HepG2 (cell line): Measurements from ENCODE around the gene TMEM253. TPM values are rescaled to one million over a fixed set of nuclear protein-coding genes. Genes with fewer than 3 reads are reported as not detected.

Experiments
- ATAC-seq: fragments of 200-7000 bp; cut with Tn5 transposase; 3 replicates; pipeline ENCODE4 v1.9.1; 2020; ENCODE audit warnings: mild to moderate bottlenecking, moderate library complexity
- BruUV-seq: library from RNA; stranded (reverse); fragments of 400-500 nt; replicated peaks from 2 replicates; lab custom pipeline; 2021; lab: Mats Ljungman, UMichigan
- CTCF ChIA-PET: fragments of 300-600 bp; formaldehyde crosslinking; extraction: SDS; loops from one replicate; lab custom pipeline; 2021; ENCODE audit warnings: low total read pairs, inconsistent platforms, low intra/inter-chr PET ratio; lab: Yijun Ruan, JAX
- POLR2A ChIA-PET: fragments of 350-600 bp; sonication (Branson Sonifier 250); formaldehyde crosslinking; loops from one replicate; lab custom pipeline; 2020; ENCODE audit warnings: antibody characterized with exemption, inconsistent platforms; lab: Yijun Ruan, JAX
- DNase-seq: peaks from one replicate; pipeline ENCODE4 v3.0.0-alpha.2; 2015; ENCODE audit warnings: low spot score
- FAIRE-seq: peaks from 3 replicates; lab custom pipeline; 2011; peaks lifted over from hg19 to GRCh38; lab: Jason Lieb, UNC
- H2AFZ ChIP-seq: one replicate; pipeline ENCODE4 v1.6.1; 2011; ENCODE audit warnings: low read length, inconsistent platforms
- H3K27ac ChIP-seq: fragments of 300-600 bp; 3 replicates; pipeline ENCODE4 v1.8.0; 2011; ENCODE audit warnings: mixed run types, mild to moderate bottlenecking, mixed read lengths, low read length, inconsistent platforms; ENCODE audit not compliant: insufficient read depth; ENCODE audit errors: extremely low read length
- H3K27me3 ChIP-seq, 2 experiments: fragments of 200-600 bp in 1 of 2; 2 replicates in 1 of 2; 3 replicates in 1 of 2; pipeline versions ENCODE4 v1.6.0 to v1.8.0; 2011; ENCODE audit warnings: low read length in 2 of 2, mild to moderate bottlenecking in 2 of 2, moderate library complexity in 2 of 2, inconsistent platforms in 1 of 2; ENCODE audit not compliant: insufficient read depth in 2 of 2, control insufficient read depth in 1 of 2
- H3K36me3 ChIP-seq, 2 experiments: fragments of 200-600 bp in 1 of 2; replicated peaks in 1 of 2; 2 replicates in 1 of 2; 3 replicates in 1 of 2; pipeline versions ENCODE4 v1.5.1 to v1.8.0; 2011; ENCODE audit warnings: low read length in 2 of 2, inconsistent platforms in 1 of 2; ENCODE audit not compliant: insufficient read depth in 2 of 2, control insufficient read depth in 1 of 2
- H3K4me1 ChIP-seq: 2 replicates; pipeline ENCODE4 v1.5.1; 2012; ENCODE audit warnings: low read length, inconsistent platforms; ENCODE audit not compliant: insufficient read depth
- H3K4me2 ChIP-seq: 2 replicates; pipeline ENCODE4 v1.6.0; 2011; ENCODE audit warnings: low read depth, low read length, inconsistent platforms
- H3K4me3 ChIP-seq, 3 experiments: fragments of 200-600 bp in 1 of 3; sonication (generic), shearing (Covaris generic) in 1 of 3; replicated peaks in 1 of 3; 2 replicates each; pipeline ENCODE4 v1.5.1; 2011 to 2016; ENCODE audit warnings: low read length in 3 of 3, inconsistent platforms in 2 of 3, low read depth in 2 of 3, mild to moderate bottlenecking in 2 of 3, control low read depth in 1 of 3, mixed read lengths in 1 of 3; ENCODE audit not compliant: insufficient read depth in 1 of 3
- H3K79me2 ChIP-seq: one replicate; pipeline ENCODE4 v1.6.1; 2011; ENCODE audit warnings: low read length, inconsistent platforms; ENCODE audit not compliant: insufficient read depth
- H3K9ac ChIP-seq: 2 replicates; pipeline ENCODE4 v1.6.0; 2011; ENCODE audit warnings: mild to moderate bottlenecking, low read depth, low read length, inconsistent platforms; ENCODE audit not compliant: insufficient read depth
- H3K9me3 ChIP-seq: 2 replicates; pipeline ENCODE4 v1.5.1; 2012; ENCODE audit warnings: mild to moderate bottlenecking, low read length
- H4K20me1 ChIP-seq: 2 replicates; pipeline ENCODE4 v1.6.0; 2011; ENCODE audit warnings: inconsistent platforms, mild to moderate bottlenecking, low read length, moderate library complexity; ENCODE audit not compliant: insufficient read depth
- EHMT2 ChIP-seq: fragments of 200-600 bp; sonication (generic); IDR thresholded peaks from 2 replicates; pipeline ENCODE4 v1.7.0; 2017; ENCODE audit warnings: antibody characterized with exemption, low read depth, low read length, borderline replicate concordance
- FOXK1 ChIP-seq: sonication (generic); formaldehyde crosslinking; IDR thresholded peaks from 2 replicates; pipeline ENCODE4 v1.4.0; 2020; ENCODE audit warnings: low read depth, missing genetic modification reagents, borderline replicate concordance
- GATAD2A ChIP-seq: IDR thresholded peaks from 2 replicates; pipeline ENCODE4 v1.6.1; 2016
- KLF15 ChIP-seq: sonication (generic); formaldehyde crosslinking; IDR thresholded peaks from 2 replicates; pipeline ENCODE4 v1.8.1; 2023; ENCODE audit warnings: borderline replicate concordance, mild to moderate bottlenecking, inconsistent platforms, missing genetic modification reagents, mixed read lengths
- MIXL1 ChIP-seq: IDR thresholded peaks from 2 replicates; pipeline ENCODE4 v1.6.1; 2016
- NFIB ChIP-seq: sonication (generic); formaldehyde crosslinking; IDR thresholded peaks from 2 replicates; pipeline ENCODE4 v1.9.0; 2021; ENCODE audit warnings: missing genetic modification reagents, mild to moderate bottlenecking, borderline replicate concordance
- NKX3-1 ChIP-seq: sonication (generic); formaldehyde crosslinking; IDR thresholded peaks from 2 replicates; pipeline ENCODE4 v1.5.0; 2020; ENCODE audit warnings: missing genetic modification reagents
- POLR2AphosphoS2 ChIP-seq: IDR thresholded peaks from 2 replicates; pipeline ENCODE4 v1.6.1; 2011; ENCODE audit warnings: low read depth, low read length, improper control_type of control experiment
- RFX1 ChIP-seq: fragments of 450-650 bp; IDR thresholded peaks from 2 replicates; pipeline ENCODE4 v1.6.1; 2017
- SIN3A ChIP-seq: IDR thresholded peaks from 2 replicates; pipeline ENCODE4 v1.6.1; 2011; ENCODE audit warnings: low read depth, mild to moderate bottlenecking, control low read depth, low read length, borderline replicate concordance
- STAG1 ChIP-seq: sonication (generic); formaldehyde crosslinking; IDR thresholded peaks from 2 replicates; pipeline ENCODE4 v1.4.0; 2020; ENCODE audit warnings: missing genetic modification reagents
- TARDBP ChIP-seq: sonication (generic); formaldehyde crosslinking; IDR thresholded peaks from 2 replicates; pipeline ENCODE4 v1.8.0; 2022; ENCODE audit warnings: mild to moderate bottlenecking, missing genetic modification reagents
- TGIF2 ChIP-seq: IDR thresholded peaks from 2 replicates; pipeline ENCODE4 v1.6.1; 2016; ENCODE audit warnings: control low read depth, missing compliant biosample characterization
- TRIM22 ChIP-seq: fragments of 450-650 bp; IDR thresholded peaks from 2 replicates; pipeline ENCODE4 v1.6.1; 2017
- ZBTB20 ChIP-seq: sonication (generic); formaldehyde crosslinking; IDR thresholded peaks from 2 replicates; pipeline ENCODE4 v1.8.1; 2023; ENCODE audit warnings: missing genetic modification reagents, low read depth, mild to moderate bottlenecking, borderline replicate concordance
- ZNF136 ChIP-seq: sonication (generic); formaldehyde crosslinking; IDR thresholded peaks from 2 replicates; pipeline ENCODE4 v1.8.1; 2022; ENCODE audit warnings: low read depth, mild to moderate bottlenecking, moderate library complexity, missing genetic modification reagents
- ZNF292 ChIP-seq: sonication (generic); formaldehyde crosslinking; IDR thresholded peaks from 2 replicates; pipeline ENCODE4 v1.8.1; 2022; ENCODE audit warnings: mild to moderate bottlenecking, low read depth, missing genetic modification reagents, borderline replicate concordance
- ZNF382 ChIP-seq: sonication (generic); formaldehyde crosslinking; IDR thresholded peaks from 2 replicates; pipeline ENCODE4 v1.5.0; 2020; ENCODE audit warnings: missing genetic modification reagents, mild to moderate bottlenecking, borderline replicate concordance
- ZNF678 ChIP-seq: sonication (generic); formaldehyde crosslinking; IDR thresholded peaks from 2 replicates; pipeline ENCODE4 v1.4.0; 2020; ENCODE audit warnings: mild to moderate bottlenecking, missing genetic modification reagents
- WGBS: methylation state at CpG from one replicate; pipeline ENCODE4 v1.1.6; 2017; ENCODE audit warnings: low lambda C conversion rate; 5-methylcytosine and 5-hydroxymethylcytosine counted together
- in situ Hi-C: cut with HindIII; loops from 2 replicates; pipeline ENCODE4 v1.10.0; 2017; ENCODE audit warnings: low pct_unique_long_range_greater_than_20kb; ENCODE audit not compliant: extremely low pct_ligation_motif_present
- intact Hi-C: fragments of 100-400 bp; cut with micrococcal nuclease; formaldehyde crosslinking; loops from one replicate; pipeline ENCODE4 v1.10.0; 2022; ENCODE audit not compliant: unreplicated experiment
- polyA plus RNA-seq, 8 experiments: library from polyadenylated mRNA; depleted of rRNA in 3 of 8; stranded (reverse) in 7 of 8; unstranded in 1 of 8; fragments of >200 nt; fragmentation: Illumina TruSeq in 4 of 8; extraction: Trizol in 4 of 8; gene quantifications; 2 replicates each; pipeline versions ENCODE4 v1.2.1 to v1.2.3, GENCODE V29; 2011 to 2016; ENCODE audit warnings: low read depth in 4 of 8, missing spikeins in 1 of 8, mixed read lengths in 1 of 8; ENCODE audit not compliant: insufficient read depth in 1 of 8
- total RNA-seq, 5 experiments: library from RNA; depleted of rRNA; stranded (reverse); fragments of >200 nt; fragmentation: Illumina TruSeq; extraction: Trizol; gene quantifications; 2 replicates each; pipeline ENCODE4 v1.2.3, GENCODE V29; 2016; ENCODE audit warnings: low read depth in 1 of 5
- TF ChIP-seq, protein P1 (sequence below): sonication (generic); formaldehyde crosslinking; IDR thresholded peaks from 2 replicates; pipeline ENCODE4 v1.4.0; 2020; ENCODE audit warnings: low read depth, missing genetic modification reagents

Gene TMEM253
- total and polyA plus RNA-seq, 2 of the 13 experiments (the other 11 are each of a cell fraction or from before 2014, with no cell fraction given): 0.29 to 0.45 TPM

- CTCF ChIA-PET: interaction anchor here (1.5 to 12.2 kb wide), 3 partner anchors 10 to 81 kb away, joined by 4 to 320 read pairs (median 135); partner anchors contain the start of gene ARHGEF40
- no peak overlapping the region for H3K27ac ChIP-seq
- peaks cover 30% of the 10 kb centered on the region for H3K79me2 ChIP-seq
- no TSS peak for BruUV-seq
- no peak for DNase-seq
- H3K36me3 ChIP-seq: peaks cover 14 to 26% of the 10 kb centered on the region in 2 experiments
- WGBS: 94% methylated on average over 6 of the region's 6 CpGs
- H3K9ac ChIP-seq: no peak overlapping the region
- POLR2A ChIA-PET: interaction anchor here (1.6 to 7.8 kb wide), 6 partner anchors 8 to 48 kb away, joined by 4 to 91 read pairs (median 24); partner anchors contain the start of gene ARHGEF40
- in situ Hi-C loops: no loop called here
- H3K9me3 ChIP-seq: no peaks in the 10 kb centered on the region
- no peak for FAIRE-seq
- no peak overlapping the region for H3K4me2 ChIP-seq
- H3K4me1 ChIP-seq: peaks cover 56% of the 10 kb centered on the region
- H2AFZ ChIP-seq: no peak overlapping the region
- no peak for ATAC-seq
- H3K27me3 ChIP-seq: no peaks in the 10 kb centered on the region; a peak in 1 of 5 replicates
- intact Hi-C loops: loop anchor here (1.0 kb wide), 1 partner anchor 9 kb away; no protein-coding TSS in a partner anchor
- peaks cover 8% of the 10 kb centered on the region; the same call in 1 of the 2 replicates for H4K20me1 ChIP-seq
- H3K4me3 ChIP-seq: no peak overlapping the region
- TF ChIP-seq TARDBP (CRISPR knock-in tag) (no peak), RFX1 (no peak), NFIB (CRISPR knock-in tag) (no peak), ZNF292 (CRISPR knock-in tag) (no peak), FOXK1 (peak; percentile 29; the same call in 1 of the 2 replicates), SIN3A (0 out of 2 replicates have a peak, but pooled peaks have one; percentile 41), ZNF136 (no peak), ZNF382 (CRISPR knock-in tag) (no peak), POLR2AphosphoS2 (no peak), KLF15 (no peak), NKX3-1 (CRISPR knock-in tag) (0 out of 2 replicates have a peak, but pooled peaks have one; percentile 60), EHMT2 (peak; percentile 84; the same call in 1 of the 2 replicates), GATAD2A (CRISPR knock-in tag) (peak; percentile 38; the same call in 1 of the 2 replicates), TRIM22 (no peak), ZNF678 (no peak), MIXL1 (CRISPR knock-in tag) (0 out of 2 replicates have a peak, but pooled peaks have one; percentile 6), TGIF2 (CRISPR knock-in tag) (0 out of 2 replicates have a peak, but pooled peaks have one; percentile 27), ZBTB20 (no peak), STAG1 (CRISPR knock-in tag) (no peak)
- TF ChIP-seq, protein P1, sequence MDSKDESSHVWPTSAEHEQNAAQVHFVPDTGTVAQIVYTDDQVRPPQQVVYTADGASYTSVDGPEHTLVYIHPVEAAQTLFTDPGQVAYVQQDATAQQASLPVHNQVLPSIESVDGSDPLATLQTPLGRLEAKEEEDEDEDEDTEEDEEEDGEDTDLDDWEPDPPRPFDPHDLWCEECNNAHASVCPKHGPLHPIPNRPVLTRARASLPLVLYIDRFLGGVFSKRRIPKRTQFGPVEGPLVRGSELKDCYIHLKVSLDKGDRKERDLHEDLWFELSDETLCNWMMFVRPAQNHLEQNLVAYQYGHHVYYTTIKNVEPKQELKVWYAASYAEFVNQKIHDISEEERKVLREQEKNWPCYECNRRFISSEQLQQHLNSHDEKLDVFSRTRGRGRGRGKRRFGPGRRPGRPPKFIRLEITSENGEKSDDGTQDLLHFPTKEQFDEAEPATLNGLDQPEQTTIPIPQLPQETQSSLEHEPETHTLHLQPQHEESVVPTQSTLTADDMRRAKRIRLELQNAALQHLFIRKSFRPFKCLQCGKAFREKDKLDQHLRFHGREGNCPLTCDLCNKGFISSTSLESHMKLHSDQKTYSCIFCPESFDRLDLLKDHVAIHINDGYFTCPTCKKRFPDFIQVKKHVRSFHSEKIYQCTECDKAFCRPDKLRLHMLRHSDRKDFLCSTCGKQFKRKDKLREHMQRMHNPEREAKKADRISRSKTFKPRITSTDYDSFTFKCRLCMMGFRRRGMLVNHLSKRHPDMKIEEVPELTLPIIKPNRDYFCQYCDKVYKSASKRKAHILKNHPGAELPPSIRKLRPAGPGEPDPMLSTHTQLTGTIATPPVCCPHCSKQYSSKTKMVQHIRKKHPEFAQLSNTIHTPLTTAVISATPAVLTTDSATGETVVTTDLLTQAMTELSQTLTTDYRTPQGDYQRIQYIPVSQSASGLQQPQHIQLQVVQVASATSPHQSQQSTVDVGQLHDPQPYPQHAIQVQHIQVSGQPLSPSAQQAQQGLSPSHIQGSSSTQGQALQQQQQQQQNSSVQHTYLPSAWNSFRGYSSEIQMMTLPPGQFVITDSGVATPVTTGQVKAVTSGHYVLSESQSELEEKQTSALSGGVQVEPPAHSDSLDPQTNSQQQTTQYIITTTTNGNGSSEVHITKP (CRISPR knock-in tag): 0 out of 2 replicates have a peak, but pooled peaks have one; percentile 41
These were observed 5.2 kb upstream of the TMEM253 start for GRCh38 chr14:21095430-21096205.
